LNCAP (cell line): ENCODE data around the gene TMEM248.

Source experiments
- CTCF ChIP-seq: fragments of 450-650 bp; IDR thresholded peaks from 2 replicates; pipeline ENCODE4 v1.5.1; 2017; ENCODE audit warnings: mild to moderate bottlenecking

TMEM248 gene

GRCh38 chr7:66896441-66896840 lies 24.6 kb upstream of the TMEM248 start:
- TF ChIP-seq CTCF = no peak

- TF ChIP-seq CTCF = no peak
These were observed 21.3 kb upstream of the TMEM248 start for GRCh38 chr7:66899552-66900280.

- TF ChIP-seq CTCF = no peak
These were observed 18.8 kb upstream of the TMEM248 start for GRCh38 chr7:66901941-66902843.

GRCh38 chr7:66902844-66903180 lies 18.2 kb upstream of the TMEM248 start:
- no peak for TF ChIP-seq CTCF

GRCh38 chr7:66903360-66904062 lies 17.5 kb upstream of the TMEM248 start:
- no peak for TF ChIP-seq CTCF

- TF ChIP-seq CTCF = no peak
These were observed 16.9 kb upstream of the TMEM248 start for GRCh38 chr7:66904063-66904593.

GRCh38 chr7:66905278-66905677 lies 15.7 kb upstream of the TMEM248 start:
- no peak for TF ChIP-seq CTCF
